ENCODE results near the gene FBXL16. TPM values are rescaled to one million over a fixed set of nuclear protein-coding genes. Genes with fewer than 3 reads are reported as not detected.
A peak's percentile ranks its signal among the peaks of the same experiment; 100 is the strongest.

The FBXL16 gene
- total RNA-seq, 1 donor from 2014 or later = 0.13 TPM

- TF ChIP-seq EZH2 (IDR thresholded peaks at IDR 0.05) = peak; percentile 93
- no peak for TF ChIP-seq CTCF (IDR thresholded peaks at IDR 0.05)
- peak; percentile 86 for TF ChIP-seq EZH2phosphoT487 (IDR thresholded peaks at IDR 0.05)
- Histone ChIP-seq H4K20me1 (ENCODE audit: low read depth) (peaks cover 18% of the 10 kb centered on the region), H3K4me3 (peak overlapping the region; percentile 44), H3K36me3 (no peaks in the 10 kb centered on the region), H3K27me3 (peaks cover 89% of the 10 kb centered on the region), H2AFZ (replicated peaks) (no peak overlapping the region), H3K9me3 (ENCODE audit: low read depth) (no peaks in the 10 kb centered on the region), H3K9ac (no peak overlapping the region), H3F3A (ENCODE audit: low read depth) (peaks cover 32% of the 10 kb centered on the region), H3K27ac (no peak overlapping the region), H3K4me1 (peaks cover 8% of the 10 kb centered on the region), H3K4me2 (peak overlapping the region; percentile 76), H3K79me2 (ENCODE audit: low read depth) (peaks cover 2% of the 10 kb centered on the region)
- Mint-ChIP-seq H3K36me3 (no peaks in the 10 kb centered on the region), H3K4me3 (peak overlapping the region; percentile 70), H3K27me3 (ENCODE audit: insufficient read depth, low read depth) (peaks cover 40% of the 10 kb centered on the region), H3K4me1 (peaks cover 11% of the 10 kb centered on the region), H3K9me3 (no peaks in the 10 kb centered on the region), H3K27ac (no peak overlapping the region)
- DNase-seq (ENCODE audit: low spot score) = peak; percentile 69
Measured at GRCh38 chr16:694187-694862, 11.3 kb downstream of the FBXL16 start.

- Histone ChIP-seq H3K9me3 (ENCODE audit: low read depth) (no peaks in the 10 kb centered on the region), H3K27me3 (peaks cover 84% of the 10 kb centered on the region), H3K4me3 (peak overlapping the region; percentile 44), H3K79me2 (ENCODE audit: low read depth) (peaks cover 7% of the 10 kb centered on the region), H3K27ac (no peak overlapping the region), H3K36me3 (no peaks in the 10 kb centered on the region), H3K4me1 (peaks cover 8% of the 10 kb centered on the region), H2AFZ (replicated peaks) (no peak overlapping the region), H3K4me2 (peak overlapping the region; percentile 76), H4K20me1 (ENCODE audit: low read depth) (peaks cover 13% of the 10 kb centered on the region), H3F3A (ENCODE audit: low read depth) (peaks cover 32% of the 10 kb centered on the region), H3K9ac (no peak overlapping the region)
- Mint-ChIP-seq H3K36me3 (no peaks in the 10 kb centered on the region), H3K27me3 (ENCODE audit: insufficient read depth, low read depth) (peaks cover 37% of the 10 kb centered on the region), H3K4me3 (no peak overlapping the region), H3K27ac (no peak overlapping the region), H3K4me1 (peaks cover 15% of the 10 kb centered on the region), H3K9me3 (no peaks in the 10 kb centered on the region)
- DNase-seq (ENCODE audit: low spot score) = no peak
- no peak for TF ChIP-seq EZH2 (IDR thresholded peaks at IDR 0.05)
- TF ChIP-seq CTCF (IDR thresholded peaks at IDR 0.05) = no peak
- no peak for TF ChIP-seq EZH2phosphoT487 (IDR thresholded peaks at IDR 0.05)
Measured at GRCh38 chr16:693766-694165, 11.8 kb downstream of the FBXL16 start.

- TF ChIP-seq EZH2phosphoT487 (IDR thresholded peaks at IDR 0.05) = no peak
- TF ChIP-seq CTCF (IDR thresholded peaks at IDR 0.05) = no peak
- no peak for TF ChIP-seq EZH2 (IDR thresholded peaks at IDR 0.05)
- H3K9me3 ChIP-seq (ENCODE audit: low read depth) = no peaks in the 10 kb centered on the region
- peaks cover 32% of the 10 kb centered on the region for H3F3A ChIP-seq (ENCODE audit: low read depth)
- H2AFZ ChIP-seq (replicated peaks) = no peak overlapping the region
- Mint-ChIP-seq H3K27me3 (ENCODE audit: insufficient read depth, low read depth) (peaks cover 36% of the 10 kb centered on the region), H3K4me1 (peaks cover 16% of the 10 kb centered on the region), H3K27ac (no peak overlapping the region), H3K9me3 (no peaks in the 10 kb centered on the region), H3K36me3 (no peaks in the 10 kb centered on the region), H3K4me3 (peak overlapping the region; percentile 48)
- H3K4me3 ChIP-seq = peak overlapping the region; percentile 44
- H3K4me2 ChIP-seq = peak overlapping the region; percentile 76
- no peak overlapping the region for H3K9ac ChIP-seq
- no peak for DNase-seq (ENCODE audit: low spot score)
- peaks cover 10% of the 10 kb centered on the region for H3K79me2 ChIP-seq (ENCODE audit: low read depth)
- H3K4me1 ChIP-seq = peaks cover 8% of the 10 kb centered on the region
- H3K36me3 ChIP-seq = no peaks in the 10 kb centered on the region
- H3K27me3 ChIP-seq = peaks cover 80% of the 10 kb centered on the region
- peaks cover 13% of the 10 kb centered on the region for H4K20me1 ChIP-seq (ENCODE audit: low read depth)
- H3K27ac ChIP-seq = no peak overlapping the region
Measured at GRCh38 chr16:693364-693763, 12.2 kb downstream of the FBXL16 start.
